Tibial nerve (tissue), 4 donors: ENCODE measurements around the gene NR0B2.

Experiments used
- EP300 ChIP-seq, 2 donors: sonication (generic); formaldehyde crosslinking; IDR thresholded peaks; one replicate each; pipeline ENCODE4 v1.6.1; 2017; ENCODE audit warnings: antibody characterized with exemption in 2 of 2, mild to moderate bottlenecking in 1 of 2
- TF ChIP-seq, protein P1 (sequence below), 5 experiments: fragments of 200-600 bp in 3 of 5; fragments of 450-650 bp in 2 of 5; sonication (generic) in 3 of 5; IDR thresholded peaks; one replicate each; pipeline ENCODE4 v1.5.1; 2016 to 2019; ENCODE audit warnings: antibody characterized with exemption in 5 of 5, mild to moderate bottlenecking in 3 of 5, moderate library complexity in 2 of 5

DNA sequence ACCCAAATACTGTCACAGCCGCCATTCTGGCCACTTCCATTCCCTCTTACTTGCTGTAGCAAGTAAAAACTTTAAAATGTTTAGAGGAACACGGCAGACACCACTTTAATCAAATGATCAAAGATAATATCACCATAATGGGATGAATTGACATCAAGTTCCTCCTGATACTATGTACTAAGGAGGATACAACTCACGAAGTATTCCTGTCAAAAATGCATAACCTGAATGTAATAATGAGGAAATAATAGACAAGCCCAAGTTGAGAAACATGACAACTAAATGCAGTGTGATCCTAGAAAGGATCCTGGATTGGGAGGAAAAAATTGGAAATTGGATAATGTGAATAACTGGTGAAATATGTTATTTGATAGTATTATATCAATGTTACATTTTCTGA, 42.5 kb upstream of the NR0B2 start:
- TF ChIP-seq EP300 (IDR thresholded peaks at IDR 0.05) = no peak
- TF ChIP-seq, protein P1, sequence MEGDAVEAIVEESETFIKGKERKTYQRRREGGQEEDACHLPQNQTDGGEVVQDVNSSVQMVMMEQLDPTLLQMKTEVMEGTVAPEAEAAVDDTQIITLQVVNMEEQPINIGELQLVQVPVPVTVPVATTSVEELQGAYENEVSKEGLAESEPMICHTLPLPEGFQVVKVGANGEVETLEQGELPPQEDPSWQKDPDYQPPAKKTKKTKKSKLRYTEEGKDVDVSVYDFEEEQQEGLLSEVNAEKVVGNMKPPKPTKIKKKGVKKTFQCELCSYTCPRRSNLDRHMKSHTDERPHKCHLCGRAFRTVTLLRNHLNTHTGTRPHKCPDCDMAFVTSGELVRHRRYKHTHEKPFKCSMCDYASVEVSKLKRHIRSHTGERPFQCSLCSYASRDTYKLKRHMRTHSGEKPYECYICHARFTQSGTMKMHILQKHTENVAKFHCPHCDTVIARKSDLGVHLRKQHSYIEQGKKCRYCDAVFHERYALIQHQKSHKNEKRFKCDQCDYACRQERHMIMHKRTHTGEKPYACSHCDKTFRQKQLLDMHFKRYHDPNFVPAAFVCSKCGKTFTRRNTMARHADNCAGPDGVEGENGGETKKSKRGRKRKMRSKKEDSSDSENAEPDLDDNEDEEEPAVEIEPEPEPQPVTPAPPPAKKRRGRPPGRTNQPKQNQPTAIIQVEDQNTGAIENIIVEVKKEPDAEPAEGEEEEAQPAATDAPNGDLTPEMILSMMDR (IDR thresholded peaks at IDR 0.05) = no peak
